A549 (cell line): ENCODE measurements around the gene STAMBPL1.

Experiments used
- CTCF ChIP-seq: fragments of >200 bp; sonication (Bioruptor Twin); formaldehyde crosslinking; IDR thresholded peaks from 3 replicates; pipeline ENCODE4 v1.5.1; 2016
- ESRRA ChIP-seq: fragments of 150-350 bp; IDR thresholded peaks from 2 replicates; pipeline ENCODE4 v1.6.1; 2014; ENCODE audit warnings: mild to moderate bottlenecking, low read length, borderline replicate concordance

GRCh38 chr10:88849234-88849633 lies 30.8 kb upstream of the STAMBPL1 start:
- no peak for TF ChIP-seq CTCF
- no peak for TF ChIP-seq ESRRA
